Measurements from ENCODE around the gene PPRC1. TPM values are rescaled to one million over a fixed set of nuclear protein-coding genes. Genes with fewer than 3 reads are reported as not detected.

The PPRC1 gene
- total RNA-seq, 1 donor from 2014 or later, result 62.6 TPM

DNA sequence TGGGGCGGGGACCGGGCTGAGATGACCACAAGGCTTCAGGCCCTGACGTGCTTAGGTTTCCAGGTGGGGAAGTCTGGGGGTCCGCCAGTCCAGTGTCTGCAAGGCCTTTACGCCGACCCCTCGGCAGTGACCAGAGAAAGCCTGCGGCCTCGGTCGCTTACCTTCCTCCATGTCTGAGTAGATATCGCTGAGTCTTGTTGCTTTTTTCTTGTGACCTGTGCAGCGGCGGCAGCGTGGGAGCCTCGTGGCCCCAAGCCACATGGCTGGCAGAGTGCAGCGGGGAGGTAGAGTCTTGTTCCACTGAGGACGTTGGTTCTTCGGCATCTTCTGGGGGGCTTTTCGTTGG, 19.7 kb downstream of the PPRC1 start:
- Mint-ChIP-seq H3K27ac (peak overlapping the region; percentile 99), H3K9me3 (no peaks in the 10 kb centered on the region), H3K36me3 (peaks cover 35% of the 10 kb centered on the region), H3K27me3 (ENCODE audit: low read depth) (no peaks in the 10 kb centered on the region), H3K4me1 (peaks cover 19% of the 10 kb centered on the region), H3K4me3 (peak overlapping the region; percentile 98)
- TF ChIP-seq, protein P1, sequence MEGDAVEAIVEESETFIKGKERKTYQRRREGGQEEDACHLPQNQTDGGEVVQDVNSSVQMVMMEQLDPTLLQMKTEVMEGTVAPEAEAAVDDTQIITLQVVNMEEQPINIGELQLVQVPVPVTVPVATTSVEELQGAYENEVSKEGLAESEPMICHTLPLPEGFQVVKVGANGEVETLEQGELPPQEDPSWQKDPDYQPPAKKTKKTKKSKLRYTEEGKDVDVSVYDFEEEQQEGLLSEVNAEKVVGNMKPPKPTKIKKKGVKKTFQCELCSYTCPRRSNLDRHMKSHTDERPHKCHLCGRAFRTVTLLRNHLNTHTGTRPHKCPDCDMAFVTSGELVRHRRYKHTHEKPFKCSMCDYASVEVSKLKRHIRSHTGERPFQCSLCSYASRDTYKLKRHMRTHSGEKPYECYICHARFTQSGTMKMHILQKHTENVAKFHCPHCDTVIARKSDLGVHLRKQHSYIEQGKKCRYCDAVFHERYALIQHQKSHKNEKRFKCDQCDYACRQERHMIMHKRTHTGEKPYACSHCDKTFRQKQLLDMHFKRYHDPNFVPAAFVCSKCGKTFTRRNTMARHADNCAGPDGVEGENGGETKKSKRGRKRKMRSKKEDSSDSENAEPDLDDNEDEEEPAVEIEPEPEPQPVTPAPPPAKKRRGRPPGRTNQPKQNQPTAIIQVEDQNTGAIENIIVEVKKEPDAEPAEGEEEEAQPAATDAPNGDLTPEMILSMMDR (IDR thresholded peaks at IDR 0.05; ENCODE audit: unreplicated experiment), result no peak
- DNase-seq (ENCODE audit: low spot score in 2 of 2, unreplicated experiment in 2 of 2), result no peak

- no peaks in the 10 kb centered on the region for H3K27me3 Mint-ChIP-seq (ENCODE audit: low read depth)
- DNase-seq (ENCODE audit: low spot score in 2 of 2, unreplicated experiment in 2 of 2), result no peak
- H3K27ac Mint-ChIP-seq, result peak overlapping the region; percentile 99
- peak overlapping the region; percentile 98 for H3K4me3 Mint-ChIP-seq
- TF ChIP-seq, protein P1 (IDR thresholded peaks at IDR 0.05; ENCODE audit: unreplicated experiment), result no peak
- no peaks in the 10 kb centered on the region for H3K9me3 Mint-ChIP-seq
- peaks cover 19% of the 10 kb centered on the region for H3K4me1 Mint-ChIP-seq
- H3K36me3 Mint-ChIP-seq, result peaks cover 32% of the 10 kb centered on the region
Observed at GRCh38 chr10:102153093-102153620, 20.3 kb downstream of the PPRC1 start.

GRCh38 chr10:102154466-102155116, 21.8 kb downstream of the PPRC1 start:
- Mint-ChIP-seq H3K4me3 (peak overlapping the region; percentile 37), H3K9me3 (no peaks in the 10 kb centered on the region), H3K4me1 (peaks cover 19% of the 10 kb centered on the region), H3K27me3 (ENCODE audit: low read depth) (no peaks in the 10 kb centered on the region), H3K36me3 (peaks cover 31% of the 10 kb centered on the region), H3K27ac (no peak overlapping the region)
- TF ChIP-seq, protein P1 (IDR thresholded peaks at IDR 0.05; ENCODE audit: unreplicated experiment), result no peak
- no peak for DNase-seq (ENCODE audit: low spot score in 2 of 2, unreplicated experiment in 2 of 2)

GRCh38 chr10:102157224-102157623, 24.4 kb downstream of the PPRC1 start:
- no peaks in the 10 kb centered on the region for H3K9me3 Mint-ChIP-seq
- H3K4me3 Mint-ChIP-seq, result no peak overlapping the region
- H3K27ac Mint-ChIP-seq, result no peak overlapping the region
- peaks cover 46% of the 10 kb centered on the region for H3K36me3 Mint-ChIP-seq
- no peaks in the 10 kb centered on the region for H3K27me3 Mint-ChIP-seq (ENCODE audit: low read depth)
- TF ChIP-seq, protein P1 (IDR thresholded peaks at IDR 0.05; ENCODE audit: unreplicated experiment), result no peak
- peaks cover 12% of the 10 kb centered on the region for H3K4me1 Mint-ChIP-seq
- no peak for DNase-seq (ENCODE audit: low spot score in 2 of 2, unreplicated experiment in 2 of 2)

DNA sequence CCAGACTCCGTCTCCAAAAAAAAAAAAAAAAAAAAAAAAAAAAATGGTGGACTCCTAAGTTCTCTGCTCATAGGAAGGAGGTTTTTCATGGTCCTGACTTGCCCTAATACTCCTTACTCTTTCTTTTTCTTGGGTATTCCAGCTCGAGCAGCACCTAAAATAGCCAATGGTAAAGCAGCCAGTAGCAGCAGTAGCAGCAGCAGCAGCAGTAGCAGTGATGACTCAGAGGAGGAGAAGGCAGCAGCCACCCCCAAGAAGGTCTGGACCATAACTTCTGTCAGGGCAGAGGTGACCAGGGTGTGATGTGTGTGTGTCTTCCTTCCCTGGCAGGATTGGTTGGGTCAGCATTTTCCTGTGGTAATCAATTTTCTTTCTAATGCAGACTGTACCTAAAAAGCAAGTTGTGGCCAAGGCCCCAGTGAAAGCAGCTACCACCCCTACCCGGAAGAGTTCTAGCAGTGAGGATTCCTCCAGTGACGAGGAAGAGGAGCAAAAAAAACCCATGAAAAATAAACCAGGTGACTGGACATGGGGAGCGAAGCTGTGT, 26.3 kb downstream of the PPRC1 start:
- Mint-ChIP-seq H3K36me3 (peaks cover 43% of the 10 kb centered on the region), H3K4me1 (peaks cover 2% of the 10 kb centered on the region), H3K4me3 (no peak overlapping the region), H3K9me3 (no peaks in the 10 kb centered on the region), H3K27me3 (ENCODE audit: low read depth) (no peaks in the 10 kb centered on the region), H3K27ac (no peak overlapping the region)
- DNase-seq (ENCODE audit: low spot score in 2 of 2, unreplicated experiment in 2 of 2), result no peak
- TF ChIP-seq, protein P1 (IDR thresholded peaks at IDR 0.05; ENCODE audit: unreplicated experiment), result no peak
